Measurements from ENCODE around the gene RAD54L.
"Not testable (repeated sequence)": the region's sequence is repeated elsewhere in the genome, so short reads cannot be mapped to it uniquely, and the experiment has no call there.

RAD54L gene

GRCh38 chr1:46242918-46243317 lies 4.6 kb upstream of the RAD54L start:
- Histone ChIP-seq H4K8ac (ENCODE audit: low read depth, low read length) (no peak overlapping the region), H3K18ac (ENCODE audit: low read length) (no peak overlapping the region), H4K5ac (ENCODE audit: low read length) (no peak overlapping the region), H2BK120ac (ENCODE audit: low read depth, low read length) (no peak overlapping the region), H3K23ac (ENCODE audit: low read length) (no peak overlapping the region), H3K27me3 (ENCODE audit: insufficient read depth, low read length, poor library complexity) (no peaks in the 10 kb centered on the region), H3K4me1 (ENCODE audit: control insufficient read depth, low read depth, low read length) (peaks cover 2% of the 10 kb centered on the region), H2BK5ac (ENCODE audit: low read length) (no peak overlapping the region), H2AK5ac (ENCODE audit: low read length) (no peak overlapping the region), H3K36me3 (ENCODE audit: control insufficient read depth, insufficient read depth, low read length) (no peaks in the 10 kb centered on the region), H3K4me3 (ENCODE audit: low read length) (no peak overlapping the region), H3K56ac (ENCODE audit: low read length) (no peak overlapping the region), H3K79me2 (ENCODE audit: control insufficient read depth, insufficient read depth, low read length) (peaks cover under 1% of the 10 kb centered on the region), H3K4me2 (ENCODE audit: low read length) (no peak overlapping the region), H3K9ac (ENCODE audit: low read length) (no peak overlapping the region), H2BK15ac (replicated peaks; ENCODE audit: low read depth) (no peak overlapping the region), H3K4ac (ENCODE audit: low read depth, low read length) (no peak overlapping the region), H3K27ac (ENCODE audit: low read depth, low read length) (no peak overlapping the region), H3K79me1 (ENCODE audit: low read length) (no peaks in the 10 kb centered on the region)
- DNase-seq: no peak
- no CpG with 5 or more reads among the region's 1 CpG for WGBS (ENCODE audit: extremely low coverage, insufficient coverage, low lambda C conversion rate)

DNA sequence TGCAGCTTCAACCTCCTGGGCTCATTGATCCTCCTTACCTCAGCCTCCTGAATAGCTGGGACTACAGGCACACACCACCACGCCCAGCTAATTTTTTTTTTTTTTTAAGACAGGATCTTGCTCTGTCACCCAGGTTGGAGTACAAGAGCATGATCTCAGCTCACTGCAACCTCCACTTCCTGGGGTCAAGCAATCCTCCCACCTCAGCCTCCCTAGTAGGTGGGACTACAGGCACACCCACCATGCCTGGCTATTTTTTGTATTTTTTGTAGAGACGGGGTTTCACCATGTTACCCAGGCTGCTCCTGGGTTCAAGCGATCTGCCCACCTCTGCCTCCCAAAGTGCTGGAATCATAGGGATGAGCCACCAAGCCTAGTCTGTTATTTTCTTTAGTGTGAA lies 3.7 kb upstream of the RAD54L start:
- not testable (repeated sequence) for H3K36me3 ChIP-seq (ENCODE audit: control insufficient read depth, insufficient read depth, low read length); H4K8ac ChIP-seq (ENCODE audit: low read depth, low read length); H3K27me3 ChIP-seq (ENCODE audit: insufficient read depth, low read length, poor library complexity); H2AK5ac ChIP-seq (ENCODE audit: low read length); H3K4ac ChIP-seq (ENCODE audit: low read depth, low read length); H3K4me2 ChIP-seq (ENCODE audit: low read length); H3K4me1 ChIP-seq (ENCODE audit: control insufficient read depth, low read depth, low read length); H2BK120ac ChIP-seq (ENCODE audit: low read depth, low read length); DNase-seq; H4K5ac ChIP-seq (ENCODE audit: low read length); H3K4me3 ChIP-seq (ENCODE audit: low read length); H3K23ac ChIP-seq (ENCODE audit: low read length); H3K18ac ChIP-seq (ENCODE audit: low read length); H3K56ac ChIP-seq (ENCODE audit: low read length); H2BK15ac ChIP-seq (replicated peaks; ENCODE audit: low read depth); H3K79me1 ChIP-seq (ENCODE audit: low read length); H3K79me2 ChIP-seq (ENCODE audit: control insufficient read depth, insufficient read depth, low read length); H2BK5ac ChIP-seq (ENCODE audit: low read length); H3K9ac ChIP-seq (ENCODE audit: low read length); H3K27ac ChIP-seq (ENCODE audit: low read depth, low read length)
- no CpG with 5 or more reads among the region's 3 CpGs for WGBS (ENCODE audit: extremely low coverage, insufficient coverage, low lambda C conversion rate)

DNA sequence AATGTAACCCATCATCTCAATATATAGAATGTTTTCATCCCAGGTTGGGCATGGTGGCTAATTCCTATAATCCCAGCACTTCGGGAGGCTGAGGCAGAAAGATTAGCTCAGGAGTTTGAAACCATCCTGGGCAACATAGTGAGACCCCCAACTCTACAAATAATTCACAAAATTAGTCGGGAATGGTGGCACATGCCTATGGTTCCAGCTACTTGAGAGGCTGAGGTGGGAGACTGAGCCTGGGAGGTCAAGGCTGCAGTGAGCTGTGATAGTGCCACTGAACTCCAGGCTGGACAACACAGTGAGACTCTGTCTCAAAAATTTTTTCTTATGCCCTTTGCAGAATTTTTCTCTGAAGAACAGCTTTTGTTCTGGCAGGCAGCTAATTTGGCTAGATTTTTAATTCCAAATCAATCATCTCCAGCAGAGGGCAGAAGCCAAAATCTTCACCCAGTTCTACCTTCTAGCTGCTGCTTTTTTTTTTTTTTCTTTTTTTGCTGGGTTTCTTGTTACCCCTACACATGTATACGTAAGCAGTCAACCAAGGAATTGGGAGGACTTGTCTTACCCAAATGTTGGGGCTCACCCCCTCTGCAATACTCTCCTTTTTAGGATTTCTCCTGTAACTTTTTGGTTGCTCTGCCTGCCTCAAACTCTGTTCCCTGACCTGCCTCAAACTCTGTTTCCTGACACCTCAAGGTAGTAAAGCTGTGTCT lies 2.7 kb upstream of the RAD54L start:
- no peak overlapping the region for H2BK15ac ChIP-seq (replicated peaks; ENCODE audit: low read depth)
- no peak overlapping the region for H2AK5ac ChIP-seq (ENCODE audit: low read length)
- no peak overlapping the region for H2BK120ac ChIP-seq (ENCODE audit: low read depth, low read length)
- no peak overlapping the region for H3K4ac ChIP-seq (ENCODE audit: low read depth, low read length)
- no CpG with 5 or more reads among the region's 3 CpGs for WGBS (ENCODE audit: extremely low coverage, insufficient coverage, low lambda C conversion rate)
- H3K79me2 ChIP-seq (ENCODE audit: control insufficient read depth, insufficient read depth, low read length): peaks cover 17% of the 10 kb centered on the region
- peaks cover 12% of the 10 kb centered on the region for H3K79me1 ChIP-seq (ENCODE audit: low read length)
- H2BK5ac ChIP-seq (ENCODE audit: low read length): no peak overlapping the region
- no peak overlapping the region for H3K27ac ChIP-seq (ENCODE audit: low read depth, low read length)
- no peak overlapping the region for H3K23ac ChIP-seq (ENCODE audit: low read length)
- no peak overlapping the region for H3K4me3 ChIP-seq (ENCODE audit: low read length)
- no peak overlapping the region for H3K18ac ChIP-seq (ENCODE audit: low read length)
- H4K8ac ChIP-seq (ENCODE audit: low read depth, low read length): no peak overlapping the region
- peaks cover under 1% of the 10 kb centered on the region for H3K36me3 ChIP-seq (ENCODE audit: control insufficient read depth, insufficient read depth, low read length)
- H4K5ac ChIP-seq (ENCODE audit: low read length): peak overlapping the region; percentile 95
- H3K4me2 ChIP-seq (ENCODE audit: low read length): no peak overlapping the region
- peak; percentile 43 for DNase-seq
- H3K27me3 ChIP-seq (ENCODE audit: insufficient read depth, low read length, poor library complexity): no peaks in the 10 kb centered on the region
- H3K9ac ChIP-seq (ENCODE audit: low read length): no peak overlapping the region
- peak overlapping the region; percentile 34 for H3K56ac ChIP-seq (ENCODE audit: low read length)
- H3K4me1 ChIP-seq (ENCODE audit: control insufficient read depth, low read depth, low read length): peaks cover 9% of the 10 kb centered on the region

DNA sequence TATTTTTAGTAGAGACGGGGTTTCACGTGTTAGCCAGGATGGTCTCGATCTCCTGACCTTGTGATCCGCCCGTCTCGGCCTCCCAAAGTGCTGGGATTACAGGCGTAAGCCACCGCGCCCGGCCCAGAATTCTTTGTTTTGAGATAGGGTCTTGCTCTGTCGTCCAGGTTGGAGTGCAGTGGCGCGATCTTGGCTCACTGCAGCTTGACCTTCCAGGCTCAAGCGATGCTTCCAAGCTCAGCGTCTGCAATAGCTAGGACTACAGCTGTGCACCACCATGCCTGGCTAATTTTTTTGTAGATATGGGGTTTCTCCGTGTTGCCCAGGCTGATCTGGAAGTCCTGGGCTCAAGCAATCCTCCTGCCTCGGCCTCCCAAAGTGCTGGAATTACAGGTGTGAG lies 1.4 kb upstream of the RAD54L start:
- not testable (repeated sequence) for H3K4me3 ChIP-seq (ENCODE audit: low read length); H3K18ac ChIP-seq (ENCODE audit: low read length); H3K4me2 ChIP-seq (ENCODE audit: low read length); DNase-seq; H2BK15ac ChIP-seq (replicated peaks; ENCODE audit: low read depth); H3K4me1 ChIP-seq (ENCODE audit: control insufficient read depth, low read depth, low read length); H2AK5ac ChIP-seq (ENCODE audit: low read length); H3K23ac ChIP-seq (ENCODE audit: low read length); H3K27me3 ChIP-seq (ENCODE audit: insufficient read depth, low read length, poor library complexity); H2BK5ac ChIP-seq (ENCODE audit: low read length); H3K4ac ChIP-seq (ENCODE audit: low read depth, low read length); H3K36me3 ChIP-seq (ENCODE audit: control insufficient read depth, insufficient read depth, low read length); H3K56ac ChIP-seq (ENCODE audit: low read length); H3K27ac ChIP-seq (ENCODE audit: low read depth, low read length); H3K9ac ChIP-seq (ENCODE audit: low read length); H2BK120ac ChIP-seq (ENCODE audit: low read depth, low read length); H4K5ac ChIP-seq (ENCODE audit: low read length); H4K8ac ChIP-seq (ENCODE audit: low read depth, low read length)
- peaks cover 12% of the 10 kb centered on the region for H3K79me1 ChIP-seq (ENCODE audit: low read length)
- H3K79me2 ChIP-seq (ENCODE audit: control insufficient read depth, insufficient read depth, low read length): peaks cover 17% of the 10 kb centered on the region
- no CpG with 5 or more reads among the region's 17 CpGs for WGBS (ENCODE audit: extremely low coverage, insufficient coverage, low lambda C conversion rate)

GRCh38 chr1:46246548-46247435 lies 771 bp upstream of the RAD54L start:
- DNase-seq: no peak
- peak overlapping the region; percentile 2 for H3K27ac ChIP-seq (ENCODE audit: low read depth, low read length)
- no peak overlapping the region for H2BK5ac ChIP-seq (ENCODE audit: low read length)
- H3K56ac ChIP-seq (ENCODE audit: low read length): peak overlapping the region; percentile 82
- peaks cover 17% of the 10 kb centered on the region for H3K79me2 ChIP-seq (ENCODE audit: control insufficient read depth, insufficient read depth, low read length)
- no peak overlapping the region for H2BK15ac ChIP-seq (replicated peaks; ENCODE audit: low read depth)
- H4K5ac ChIP-seq (ENCODE audit: low read length): no peak overlapping the region
- WGBS (ENCODE audit: extremely low coverage, insufficient coverage, low lambda C conversion rate): no CpG with 5 or more reads among the region's 35 CpGs
- peaks cover 9% of the 10 kb centered on the region for H3K4me1 ChIP-seq (ENCODE audit: control insufficient read depth, low read depth, low read length)
- peak overlapping the region; percentile 3 for H3K18ac ChIP-seq (ENCODE audit: low read length)
- peak overlapping the region; percentile 64 for H3K4me2 ChIP-seq (ENCODE audit: low read length)
- H2BK120ac ChIP-seq (ENCODE audit: low read depth, low read length): no peak overlapping the region
- peak overlapping the region; percentile 46 for H3K4ac ChIP-seq (ENCODE audit: low read depth, low read length)
- H3K23ac ChIP-seq (ENCODE audit: low read length): no peak overlapping the region
- H2AK5ac ChIP-seq (ENCODE audit: low read length): no peak overlapping the region
- no peak overlapping the region for H4K8ac ChIP-seq (ENCODE audit: low read depth, low read length)
- no peaks in the 10 kb centered on the region for H3K27me3 ChIP-seq (ENCODE audit: insufficient read depth, low read length, poor library complexity)
- H3K79me1 ChIP-seq (ENCODE audit: low read length): peaks cover 12% of the 10 kb centered on the region
- H3K9ac ChIP-seq (ENCODE audit: low read length): peak overlapping the region; percentile 76
- H3K36me3 ChIP-seq (ENCODE audit: control insufficient read depth, insufficient read depth, low read length): peaks cover 6% of the 10 kb centered on the region
- peak overlapping the region; percentile 53 for H3K4me3 ChIP-seq (ENCODE audit: low read length)
